Measurements from ENCODE around the gene RGPD5. TPM values are rescaled to one million over a fixed set of nuclear protein-coding genes. Genes with fewer than 3 reads are reported as not detected.
"Not testable (repeated sequence)": the region's sequence is repeated elsewhere in the genome, so short reads cannot be mapped to it uniquely, and the experiment has no call there.

Gene RGPD5
- total RNA-seq, 2 experiments from 2014 or later: 36.7 to 43.1 TPM

DNA sequence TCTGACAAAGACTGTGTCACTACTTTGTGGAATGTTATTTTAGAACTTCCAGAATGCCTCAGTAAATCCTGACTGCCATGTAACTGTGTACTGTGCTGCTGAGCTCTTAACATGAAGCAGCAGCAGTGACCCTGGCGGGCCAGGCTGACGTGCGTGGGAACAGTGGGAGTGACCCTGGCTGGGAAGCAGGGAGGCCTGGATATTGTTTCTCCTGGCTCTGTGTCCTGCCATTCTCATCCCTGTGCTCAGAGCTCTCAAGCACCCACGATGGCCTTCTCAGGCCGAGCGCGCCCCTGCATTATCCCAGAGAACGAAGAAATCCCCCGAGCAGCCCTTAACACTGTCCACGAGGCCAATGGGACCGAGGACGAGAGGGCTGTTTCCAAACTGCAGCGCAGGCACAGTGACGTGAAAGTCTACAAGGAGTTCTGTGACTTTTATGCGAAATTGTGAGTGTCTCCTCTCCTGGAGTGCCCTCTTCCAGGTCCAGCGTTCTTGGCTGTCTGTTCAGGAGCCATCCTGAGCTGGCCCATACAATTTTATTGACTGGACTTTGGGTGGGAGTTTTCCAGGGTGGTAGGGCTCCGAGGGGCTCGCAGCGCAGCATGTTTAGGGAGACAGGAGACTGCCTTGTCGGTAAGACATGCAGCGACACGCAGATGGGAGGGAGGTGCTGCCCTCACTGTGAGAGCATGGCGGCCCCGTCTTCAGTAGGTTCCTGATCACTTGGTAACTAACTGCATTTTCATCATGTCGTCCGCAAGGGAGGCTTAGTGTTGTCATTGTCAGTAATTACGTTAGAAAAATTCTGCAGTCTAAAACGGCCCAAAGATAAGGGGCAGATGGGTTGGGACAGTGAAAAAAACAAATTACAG, 104.6 kb downstream of the RGPD5 start, which contains the start of gene LIMS3:
Gene LIMS3 (plus strand): TSS at position 227 of the 875 bp plus-strand sequence. CDS start 41 bp downstream, at position 268.
- H3K27ac Mint-ChIP-seq; H3K9me3 Mint-ChIP-seq; ATAC-seq (ENCODE audit: low read depth); POLR2A ChIA-PET; H3K4me3 Mint-ChIP-seq; H3K4me1 Mint-ChIP-seq; H3K36me3 Mint-ChIP-seq; DNase-seq; H3K27me3 Mint-ChIP-seq: not testable (repeated sequence)

DNA sequence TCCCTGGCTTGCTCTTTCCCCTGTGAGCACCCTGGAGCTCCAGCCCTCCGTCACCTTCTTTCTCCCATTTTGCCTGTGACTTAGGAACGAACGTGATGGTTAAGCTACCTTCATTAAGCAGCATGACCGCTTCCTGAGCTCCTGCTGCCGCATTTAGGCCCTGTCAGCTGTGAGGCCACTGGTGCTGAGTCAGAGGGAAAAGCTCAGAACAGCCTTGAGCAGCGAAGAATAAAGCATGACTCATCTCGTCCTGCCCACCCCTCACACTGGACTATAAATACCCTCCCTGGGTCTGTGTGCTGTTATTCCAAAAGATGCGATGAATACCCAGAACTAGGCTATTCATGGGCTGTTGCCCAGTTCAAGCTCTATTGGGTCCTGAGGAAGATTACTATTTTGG, 111.7 kb downstream of the RGPD5 start:
- H3K4me3 Mint-ChIP-seq; POLR2A ChIA-PET; H3K9me3 Mint-ChIP-seq; H3K27ac Mint-ChIP-seq; DNase-seq; H3K4me1 Mint-ChIP-seq; ATAC-seq (ENCODE audit: low read depth); H3K27me3 Mint-ChIP-seq; H3K36me3 Mint-ChIP-seq: not testable (repeated sequence)

Other genes starting within 250 kb of the RGPD5 start
- under 1 TPM; 0.31 to 0.61 TPM for gene SEPTIN10, start 180.3 kb upstream of the RGPD5 start, total RNA-seq
- under 1 TPM; 0.11 to 0.17 TPM for gene SOWAHC, start 179.9 kb upstream of the RGPD5 start, total RNA-seq
- under 1 TPM; 0.88 to 0.91 TPM for gene LIMS3, start 104.4 kb downstream of the RGPD5 start, total RNA-seq

All from activated naive CD8-positive, alpha-beta T cell treated with anti-CD3 and anti-CD28 coated beads, Interleukin-2, amount 10 ng/mL, durations not matched to agents 7 days and 5 days (primary cell).